ENCODE data around the gene RXRA. TPM values are rescaled to one million over a fixed set of nuclear protein-coding genes. Genes with fewer than 3 reads are reported as not detected.
A peak's percentile ranks its signal among the peaks of the same experiment; 100 is the strongest.

The RXRA gene
- total RNA-seq, 1 donor from 2014 or later: 173 TPM

GRCh38 chr9:134433101-134433500, 106.8 kb downstream of the RXRA start:
- DNase-seq (ENCODE audit: low spot score): no peak

GRCh38 chr9:134433909-134434882, 107.9 kb downstream of the RXRA start:
- DNase-seq (ENCODE audit: low spot score): no peak

- DNase-seq (ENCODE audit: low spot score): peak; percentile 98
Observed at GRCh38 chr9:134434894-134435506, 108.7 kb downstream of the RXRA start.

- DNase-seq (ENCODE audit: low spot score): no peak
Observed at GRCh38 chr9:134435550-134436378, 109.5 kb downstream of the RXRA start.

- DNase-seq (ENCODE audit: low spot score): no peak
Observed at GRCh38 chr9:134436379-134436762, 110.1 kb downstream of the RXRA start.

- DNase-seq (ENCODE audit: low spot score): no peak
Observed at GRCh38 chr9:134436911-134437310, 110.7 kb downstream of the RXRA start.

- no peak for DNase-seq (ENCODE audit: low spot score)
Observed at GRCh38 chr9:134437403-134438194, 111.3 kb downstream of the RXRA start.

GRCh38 chr9:134438195-134438788, 112.0 kb downstream of the RXRA start:
- DNase-seq (ENCODE audit: low spot score): no peak

- DNase-seq (ENCODE audit: low spot score): no peak
Observed at GRCh38 chr9:134439368-134439784, 113.1 kb downstream of the RXRA start.

- DNase-seq (ENCODE audit: low spot score): no peak
Observed at GRCh38 chr9:134440636-134441226, 114.5 kb downstream of the RXRA start.

GRCh38 chr9:134441227-134442084, 115.2 kb downstream of the RXRA start:
- DNase-seq (ENCODE audit: low spot score): no peak

GRCh38 chr9:134442085-134442474, 115.8 kb downstream of the RXRA start:
- DNase-seq (ENCODE audit: low spot score): no peak

GRCh38 chr9:134442486-134443173, 116.4 kb downstream of the RXRA start:
- no peak for DNase-seq (ENCODE audit: low spot score)

- DNase-seq (ENCODE audit: low spot score): peak; percentile 94
Observed at GRCh38 chr9:134443174-134444037, 117.2 kb downstream of the RXRA start.

GRCh38 chr9:134444038-134444315, 117.7 kb downstream of the RXRA start:
- DNase-seq (ENCODE audit: low spot score): no peak

- no peak for DNase-seq (ENCODE audit: low spot score)
Observed at GRCh38 chr9:134445000-134445399, 118.7 kb downstream of the RXRA start.

- peak; percentile 94 for DNase-seq (ENCODE audit: low spot score)
Observed at GRCh38 chr9:134449180-134449916, 123.1 kb downstream of the RXRA start.
